HG03432 (cell line): ENCODE results near the gene DLGAP1.
"Not testable (repeated sequence)": the region's sequence is repeated elsewhere in the genome, so short reads cannot be mapped to it uniquely, and the experiment has no call there.

Source experiments
- ATAC-seq: cut with Tn5 transposase; IDR thresholded peaks from one replicate; pipeline ENCODE4 v1.9.1; 2021; ENCODE audit warnings: mild to moderate bottlenecking, moderate library complexity; ENCODE audit not compliant: unreplicated experiment

DLGAP1 gene

DNA sequence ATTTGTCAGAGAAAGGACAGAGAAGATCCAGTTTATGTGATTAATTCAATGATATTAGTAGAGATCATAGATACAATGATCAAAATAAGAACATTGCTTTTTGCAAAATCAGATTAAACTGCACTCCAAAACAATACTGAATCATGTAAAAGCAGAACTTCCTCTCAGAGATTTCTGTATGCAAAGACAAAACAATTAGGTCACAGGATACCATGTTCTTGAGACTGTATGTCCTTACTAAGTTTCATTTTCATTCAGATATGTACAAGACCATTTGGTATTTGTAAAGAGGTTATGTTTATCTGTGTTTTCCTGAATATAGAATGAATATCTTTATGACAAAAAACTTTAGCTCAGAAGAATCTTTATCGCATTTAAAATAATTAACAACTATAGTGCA lies 161.8 kb downstream of the DLGAP1 start:
- peak; percentile 62 for ATAC-seq

DNA sequence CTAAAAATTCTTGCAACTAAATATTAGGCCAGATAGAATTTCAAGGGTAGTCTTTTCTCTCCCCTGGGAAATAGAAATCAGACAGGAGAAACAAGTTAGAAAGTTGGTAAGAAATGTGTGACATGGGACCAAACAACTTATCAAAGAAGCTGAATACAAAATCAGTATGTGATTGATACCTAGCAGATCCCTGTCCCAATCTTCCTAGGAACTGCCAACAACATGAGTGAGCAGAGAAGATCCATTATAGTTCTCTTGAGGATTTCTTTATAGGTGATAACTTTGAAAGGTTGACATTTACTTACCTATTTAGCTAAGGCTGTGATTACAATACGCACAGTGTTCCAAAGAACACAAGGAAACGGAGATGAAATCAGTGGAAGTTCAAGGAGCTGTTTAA lies 162.4 kb downstream of the DLGAP1 start:
- ATAC-seq = no peak

DNA sequence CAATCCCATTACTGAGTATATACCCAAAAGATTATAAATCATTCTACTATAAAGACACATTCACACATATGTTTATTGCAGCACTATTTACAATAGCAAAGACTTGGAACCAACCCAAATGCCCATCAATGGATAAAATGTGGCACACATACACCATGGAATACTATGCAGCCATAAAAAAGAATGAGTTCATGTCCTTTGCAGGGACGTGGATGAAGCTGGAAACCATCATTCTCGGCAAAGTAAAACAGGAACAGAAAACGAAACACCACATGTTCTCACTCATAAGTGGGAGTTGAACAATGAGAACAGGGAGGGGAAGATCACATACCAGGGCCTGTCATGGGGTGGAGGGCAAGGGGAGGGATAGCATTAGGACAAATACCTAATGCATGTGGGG lies 167.8 kb downstream of the DLGAP1 start:
- ATAC-seq = not testable (repeated sequence)

DNA sequence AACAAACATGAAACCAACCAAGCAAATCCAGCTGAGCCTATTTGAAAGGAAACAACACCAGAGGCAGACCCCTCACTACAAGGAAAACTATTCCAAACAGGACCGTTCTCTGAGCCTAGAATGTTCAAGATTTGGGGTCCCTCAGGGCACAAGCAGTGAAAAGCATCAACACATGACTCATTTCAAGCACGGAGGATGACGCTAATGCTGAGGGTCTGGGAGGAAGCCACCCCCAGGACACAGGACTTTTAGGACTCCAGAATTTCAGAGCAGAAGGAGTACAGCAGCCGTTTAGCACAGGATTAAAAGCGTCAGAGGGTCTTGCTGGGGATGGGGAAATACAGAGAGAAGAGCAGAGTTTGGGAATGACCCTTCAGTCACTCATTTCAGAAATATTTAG lies 168.9 kb downstream of the DLGAP1 start:
- ATAC-seq = no peak

DNA sequence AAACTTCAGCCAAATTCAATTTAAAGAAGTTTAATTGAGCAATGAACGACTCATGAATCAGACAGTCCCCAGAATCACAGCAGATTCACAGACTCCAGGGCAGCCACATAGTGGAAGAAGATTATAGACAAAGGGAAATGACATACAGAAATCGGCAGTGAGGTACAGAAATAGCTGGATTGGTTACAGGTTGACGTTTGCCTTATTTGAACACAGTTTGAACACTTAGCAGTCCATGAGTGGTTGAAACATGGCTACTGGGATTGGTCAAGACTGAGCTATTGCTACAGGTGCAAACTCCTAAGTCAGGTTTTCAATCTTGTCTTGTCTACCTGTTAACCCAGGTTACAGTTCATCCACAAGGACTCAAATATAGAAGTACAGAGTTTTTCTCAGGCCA lies 169.6 kb downstream of the DLGAP1 start:
- no peak for ATAC-seq

DNA sequence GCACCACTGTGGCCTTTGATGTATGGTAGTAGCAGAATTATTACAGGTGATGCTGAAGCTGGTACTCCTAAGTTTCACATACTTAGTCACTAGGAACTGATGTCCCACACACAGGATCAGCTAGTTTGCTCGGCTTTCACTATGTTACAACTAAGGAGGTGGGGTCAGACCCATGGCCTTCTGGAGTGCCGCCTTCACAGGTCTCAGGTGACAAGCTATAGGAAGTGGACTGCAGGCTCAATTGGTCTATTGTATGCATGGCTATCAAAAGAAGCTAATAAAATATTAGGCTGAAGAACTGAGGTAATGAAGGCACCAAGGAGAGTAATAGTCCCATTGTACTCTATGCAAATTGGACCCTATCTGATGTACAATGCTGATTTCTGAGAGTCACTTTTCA lies 170.6 kb downstream of the DLGAP1 start:
- ATAC-seq = no peak

DNA sequence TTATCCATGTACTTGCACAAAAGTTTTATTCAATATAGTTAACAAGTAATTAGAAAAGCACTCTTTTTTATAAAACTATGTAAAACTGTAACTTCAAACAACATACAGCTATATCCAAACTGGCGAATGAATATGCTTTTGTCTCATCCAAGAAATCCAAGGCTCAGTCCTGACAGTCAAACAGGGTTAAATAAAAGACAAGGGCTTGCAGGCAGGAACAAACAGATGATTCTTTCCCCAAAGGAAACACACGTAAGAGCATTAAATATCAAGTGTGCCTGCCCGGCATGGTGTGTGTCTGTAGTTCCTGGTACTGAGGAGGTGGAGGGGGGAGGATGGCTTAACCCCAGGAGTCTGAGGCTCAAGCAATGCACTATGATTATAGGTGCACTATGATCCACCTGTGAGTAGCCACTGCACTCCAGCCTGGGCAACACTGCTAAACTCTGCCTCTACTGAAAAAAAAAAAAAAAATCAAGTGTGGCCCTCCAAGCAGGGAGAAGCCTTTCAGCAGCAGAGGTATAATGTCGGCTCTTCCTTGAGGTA lies 171.3 kb downstream of the DLGAP1 start:
- ATAC-seq = no peak

DNA sequence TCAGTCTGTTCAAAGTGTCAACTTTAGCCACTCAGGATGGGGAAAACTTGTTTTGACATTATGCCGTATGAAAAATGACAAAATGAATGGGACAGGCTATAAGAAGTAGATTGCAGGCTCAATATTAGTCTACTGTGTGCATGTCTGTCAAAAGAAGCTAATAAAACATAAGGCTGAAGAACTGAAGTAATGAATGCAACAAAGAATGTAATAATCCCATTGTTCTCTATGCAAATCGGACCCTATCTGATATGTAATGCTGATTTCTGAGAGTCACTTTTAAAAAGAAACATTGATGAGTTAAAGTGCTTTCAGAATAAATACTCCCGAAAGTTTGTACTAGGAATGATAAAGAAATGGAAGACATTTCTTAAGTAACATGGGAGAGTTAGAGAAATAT lies 172.2 kb downstream of the DLGAP1 start:
- ATAC-seq = no peak

DNA sequence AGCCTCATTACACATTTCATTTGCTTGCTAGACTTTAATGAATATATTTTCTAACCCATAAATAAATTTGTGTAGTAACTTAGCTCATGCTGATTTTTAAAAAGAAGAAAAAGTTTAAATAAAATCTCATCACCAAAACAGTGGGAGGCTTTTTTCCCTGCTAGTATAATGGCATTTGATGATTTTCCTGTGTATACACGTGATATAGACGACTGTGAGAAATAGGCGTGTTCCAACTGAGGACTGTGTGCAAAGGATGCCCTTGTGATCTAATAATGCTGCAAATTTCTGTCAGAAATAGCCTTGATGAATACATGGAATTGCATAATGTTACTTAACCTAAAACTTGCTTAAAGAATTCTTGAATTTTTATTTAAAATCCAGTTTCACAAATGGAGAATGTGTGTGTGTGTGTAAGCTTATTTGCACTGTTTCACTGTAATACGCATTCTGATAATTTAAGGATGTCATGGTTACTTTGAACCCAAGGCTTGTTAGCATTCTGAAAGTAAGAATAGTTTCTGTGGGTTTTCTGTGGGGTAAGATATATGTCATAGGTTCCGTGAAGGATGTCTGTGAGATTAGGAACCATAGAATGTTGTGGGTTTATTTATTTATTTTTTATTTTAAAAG lies 178.0 kb downstream of the DLGAP1 start:
- ATAC-seq = peak; percentile 88

DNA sequence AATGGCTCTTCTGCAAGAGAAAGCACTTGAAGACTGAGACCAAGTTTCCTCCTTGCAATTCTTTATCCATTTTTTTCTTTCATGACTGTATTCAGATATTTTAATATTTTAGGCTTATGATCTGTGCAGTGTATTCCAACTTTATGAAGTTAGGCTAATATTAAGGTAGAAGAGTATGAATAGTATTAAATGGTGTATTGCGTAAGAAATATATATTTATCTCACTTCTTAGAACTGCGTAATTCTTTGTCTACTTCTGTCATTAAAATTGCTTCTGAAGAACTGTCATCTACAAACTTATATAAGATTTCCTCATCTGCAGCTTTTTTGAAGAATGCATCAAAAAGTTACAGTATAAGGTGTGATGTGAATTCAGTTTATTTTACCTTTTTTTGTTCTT lies 183.2 kb downstream of the DLGAP1 start:
- no peak for ATAC-seq

DNA sequence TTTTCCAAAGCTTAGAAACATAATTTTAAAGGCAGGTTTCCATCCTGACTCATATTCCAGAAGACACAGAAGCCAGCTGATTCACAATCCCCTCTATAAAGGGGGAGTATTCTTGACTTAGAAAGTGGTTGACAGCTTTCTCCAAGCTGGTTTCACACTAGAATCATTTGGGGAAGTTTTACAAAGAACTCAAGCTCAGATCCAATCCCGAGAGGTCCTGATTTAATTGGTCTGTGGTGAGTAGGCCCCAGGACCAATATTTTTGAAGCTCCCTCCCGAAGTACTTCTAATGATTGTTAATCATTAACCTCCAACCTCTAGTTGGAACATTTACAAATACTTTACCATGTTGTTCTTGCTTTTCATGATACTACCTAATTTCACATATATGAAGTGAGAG lies 184.1 kb downstream of the DLGAP1 start:
- ATAC-seq = no peak

DNA sequence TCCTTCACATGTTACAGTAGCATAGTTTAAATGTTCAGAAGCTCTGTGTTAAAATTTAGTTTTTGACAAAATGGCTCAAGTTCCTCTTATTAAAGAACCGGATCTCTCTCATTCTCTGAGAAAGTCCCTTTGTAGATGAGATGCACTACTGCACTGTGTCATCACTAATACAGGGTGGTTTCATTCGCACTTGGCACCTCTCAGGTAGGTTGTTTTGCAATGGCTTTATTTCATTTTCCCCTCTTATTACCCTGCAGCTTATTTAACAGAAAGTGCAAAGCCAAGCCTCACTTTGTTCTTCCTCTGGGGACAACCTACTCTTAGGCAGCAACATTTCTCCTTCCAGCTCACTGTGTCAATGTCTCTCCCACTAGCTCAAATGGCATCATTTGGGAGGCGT lies 185.1 kb downstream of the DLGAP1 start:
- ATAC-seq = peak; percentile 77

DNA sequence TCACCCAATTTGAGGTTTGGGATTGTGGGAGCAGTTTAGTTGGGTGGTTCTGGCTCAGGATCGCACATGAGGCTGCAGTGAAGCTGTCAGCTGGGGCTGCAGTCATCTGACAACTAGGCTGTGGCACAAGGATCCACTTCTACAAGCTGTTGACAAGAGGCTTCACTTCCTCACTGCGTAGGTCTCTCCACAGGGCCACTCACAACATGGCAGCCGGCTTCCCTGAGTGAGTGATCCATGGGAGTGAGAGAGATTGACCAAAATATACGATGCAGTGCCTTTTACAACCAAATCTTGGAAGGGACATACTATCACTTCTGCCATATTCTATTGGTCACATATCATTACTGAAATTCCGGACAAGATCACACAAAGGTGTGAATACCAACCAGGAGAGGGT lies 187.5 kb downstream of the DLGAP1 start:
- ATAC-seq = no peak

DNA sequence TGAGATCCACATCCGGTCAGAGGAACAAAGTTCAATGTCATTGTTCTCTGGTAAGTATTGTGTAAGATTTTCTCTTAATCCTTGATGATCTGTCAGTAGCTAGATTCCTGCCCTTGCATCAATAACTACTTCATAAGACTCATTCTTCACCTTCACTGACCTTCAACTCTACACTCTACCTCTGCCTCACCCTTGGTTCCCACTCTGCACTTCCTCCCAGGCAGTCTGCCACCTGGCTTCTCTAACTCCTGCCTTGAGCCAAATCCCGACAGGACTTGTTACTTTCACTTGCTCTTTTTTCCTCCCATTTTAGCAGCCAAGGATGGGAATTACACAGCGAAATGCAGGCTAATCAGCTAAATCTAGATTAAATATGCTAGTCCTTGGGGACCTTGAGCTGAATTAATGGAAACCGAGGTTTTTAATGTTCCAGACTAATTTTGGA lies 190.7 kb downstream of the DLGAP1 start:
- no peak for ATAC-seq

DNA sequence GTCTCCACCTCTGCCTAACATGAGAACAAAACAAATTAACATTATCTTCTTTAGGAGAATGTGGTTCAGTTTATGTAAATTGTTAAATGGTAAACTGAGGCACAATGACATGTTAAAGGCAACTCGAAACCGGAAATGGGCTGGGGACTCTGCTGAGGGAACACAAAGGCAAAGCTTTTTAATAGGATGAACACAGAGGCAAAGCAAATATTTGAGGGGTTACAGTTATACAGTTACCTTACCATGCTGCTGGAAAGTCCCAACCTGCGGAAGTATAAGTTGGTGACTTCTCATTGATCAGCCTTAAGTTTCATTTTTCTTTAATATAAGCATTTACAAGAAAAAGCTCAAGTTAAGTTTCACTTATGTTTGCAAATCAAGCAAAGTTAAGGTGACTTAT lies 195.0 kb downstream of the DLGAP1 start:
- ATAC-seq = peak; percentile 39

DNA sequence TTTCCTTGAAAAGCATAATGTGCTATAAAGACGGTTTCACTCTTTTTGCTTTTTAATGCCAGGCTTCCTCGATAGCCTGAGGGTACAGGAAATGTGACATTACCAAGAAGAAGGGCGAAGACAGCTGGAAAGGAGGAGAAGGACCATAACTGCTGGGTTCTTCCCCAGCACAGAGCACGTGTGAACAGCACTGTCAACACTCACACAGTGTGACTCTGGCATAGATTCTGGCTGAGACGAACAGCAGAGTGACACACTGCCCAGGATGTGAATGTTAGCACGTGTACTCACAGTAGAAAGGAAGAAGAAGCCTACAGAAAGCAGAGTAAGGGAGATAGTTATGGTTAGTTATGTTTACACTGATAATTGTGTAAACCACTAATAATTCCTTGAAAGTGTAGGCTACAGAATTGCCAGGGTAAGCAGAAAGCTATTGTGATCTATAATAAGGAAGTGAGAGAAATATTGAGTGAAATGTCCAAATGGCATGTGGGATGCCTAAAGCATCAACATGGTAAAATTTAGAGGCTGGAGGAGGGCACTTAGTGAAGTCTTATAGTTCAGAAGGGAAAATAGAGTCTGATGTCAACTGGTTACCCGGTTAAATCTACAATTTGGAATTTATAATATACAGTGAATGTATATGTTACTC lies 198.2 kb downstream of the DLGAP1 start:
- ATAC-seq = peak; percentile 35

DNA sequence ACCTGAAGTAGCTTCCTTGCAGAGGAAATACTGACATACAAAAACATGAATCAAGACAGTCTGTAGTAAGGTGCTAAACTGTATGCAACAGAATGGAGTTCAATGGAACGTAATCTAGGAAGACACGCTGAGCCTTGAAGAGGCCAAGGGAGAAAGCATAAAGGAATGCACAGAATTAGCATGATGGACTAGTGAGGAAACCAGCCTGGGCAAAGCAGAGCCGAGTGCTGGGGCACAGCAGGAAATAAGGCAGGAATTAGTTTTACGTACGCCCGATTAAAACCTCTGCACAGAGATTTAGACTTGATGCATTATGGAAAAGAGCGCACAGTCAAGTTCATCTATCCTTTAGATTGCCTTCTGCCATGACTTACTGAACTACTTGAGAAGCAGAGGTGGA lies 200.3 kb downstream of the DLGAP1 start:
- no peak for ATAC-seq

DNA sequence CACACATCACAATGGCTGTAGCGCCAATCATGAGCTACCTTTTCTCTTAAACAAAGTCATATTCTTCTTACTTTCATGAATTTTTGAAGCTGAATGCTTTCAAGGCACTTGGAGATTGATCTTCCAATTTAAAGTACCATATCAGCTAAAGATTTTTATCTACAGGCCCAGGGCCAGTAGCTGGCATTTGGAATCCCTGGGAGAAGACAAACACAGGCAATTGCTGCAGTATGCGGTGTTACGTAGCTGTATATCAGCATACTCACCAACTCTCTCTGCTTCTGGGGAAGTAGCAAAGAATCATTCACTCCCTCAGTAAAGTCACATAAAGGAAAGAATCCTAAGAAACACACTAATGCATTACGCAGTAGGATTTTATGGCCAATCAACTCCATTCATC lies 202.3 kb downstream of the DLGAP1 start:
- no peak for ATAC-seq

DNA sequence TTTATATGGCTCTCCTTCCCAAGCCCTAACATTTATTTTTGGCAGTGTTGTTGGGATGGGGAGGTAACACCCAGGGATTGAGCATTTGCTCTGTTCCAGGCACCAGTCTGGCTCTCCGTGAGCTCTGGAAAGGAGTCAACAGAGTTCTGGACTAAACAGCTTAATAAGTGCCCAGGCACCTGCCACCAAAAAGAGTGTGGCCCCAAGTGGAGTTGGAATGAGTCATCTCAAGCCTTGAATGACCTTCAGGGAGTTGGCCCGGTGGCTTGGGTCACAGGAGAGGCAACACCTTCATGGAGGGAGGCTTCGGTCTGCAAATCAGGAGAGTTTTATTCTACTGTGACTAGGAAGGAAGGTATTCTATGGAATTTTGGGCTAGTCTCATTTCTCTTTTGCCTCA lies 203.2 kb downstream of the DLGAP1 start:
- peak; percentile 45 for ATAC-seq

DNA sequence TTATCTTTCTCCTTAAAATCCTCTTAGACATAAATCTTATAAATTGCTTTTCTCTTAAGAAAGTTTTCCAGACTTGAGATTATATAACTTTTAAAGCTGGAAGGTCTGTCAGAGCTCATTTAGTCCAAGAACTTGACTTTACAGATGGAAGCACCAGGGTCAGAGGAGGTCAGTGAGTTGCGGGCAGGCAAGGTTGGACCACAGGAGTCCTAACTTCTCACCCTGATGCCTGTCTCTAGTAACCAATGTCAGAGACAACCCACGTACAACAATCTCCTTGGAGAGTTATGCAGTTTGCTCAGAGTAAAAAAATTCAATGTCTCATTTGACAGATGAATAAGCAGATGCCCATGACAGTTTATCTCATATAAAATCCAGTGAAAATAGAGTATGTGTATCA lies 203.9 kb downstream of the DLGAP1 start:
- ATAC-seq = no peak

DNA sequence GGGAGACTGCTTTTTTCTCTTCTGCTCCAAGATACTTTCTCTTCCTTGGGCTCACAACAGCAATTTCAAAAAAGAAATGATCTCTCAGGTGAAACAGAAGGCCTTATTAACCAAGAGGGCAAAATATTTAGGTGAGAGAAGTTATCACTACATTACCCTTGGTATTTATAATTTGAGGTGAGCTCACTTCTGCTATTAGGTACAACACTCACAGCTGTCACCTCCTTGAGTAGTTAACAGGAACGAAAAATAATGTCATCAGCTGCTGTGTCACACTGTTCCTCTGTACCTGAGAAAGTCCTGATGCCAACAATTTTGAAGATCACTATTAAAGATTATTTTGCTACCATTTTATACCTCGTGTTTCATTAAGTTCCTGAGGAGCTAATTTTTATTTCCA lies 205.0 kb downstream of the DLGAP1 start:
- no peak for ATAC-seq

DNA sequence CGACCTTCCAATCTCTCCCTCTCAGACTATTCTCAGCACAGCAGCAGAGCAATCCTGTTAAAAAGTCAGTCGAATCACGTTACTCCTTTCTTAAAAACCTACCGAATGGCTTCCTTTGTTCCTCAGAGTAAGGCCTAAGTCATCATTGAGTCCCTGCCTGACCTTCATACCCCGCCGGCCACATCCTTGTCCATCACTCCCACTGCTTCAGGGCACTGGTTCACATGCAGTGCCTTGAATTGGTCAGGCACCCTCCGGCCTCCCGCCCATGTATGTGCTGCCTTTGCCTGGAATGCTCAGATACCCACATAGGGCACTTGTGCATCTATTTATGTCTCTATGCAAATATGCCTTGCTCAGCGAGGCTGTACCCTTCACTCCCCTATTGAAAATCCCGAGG lies 206.4 kb downstream of the DLGAP1 start:
- no peak for ATAC-seq

DNA sequence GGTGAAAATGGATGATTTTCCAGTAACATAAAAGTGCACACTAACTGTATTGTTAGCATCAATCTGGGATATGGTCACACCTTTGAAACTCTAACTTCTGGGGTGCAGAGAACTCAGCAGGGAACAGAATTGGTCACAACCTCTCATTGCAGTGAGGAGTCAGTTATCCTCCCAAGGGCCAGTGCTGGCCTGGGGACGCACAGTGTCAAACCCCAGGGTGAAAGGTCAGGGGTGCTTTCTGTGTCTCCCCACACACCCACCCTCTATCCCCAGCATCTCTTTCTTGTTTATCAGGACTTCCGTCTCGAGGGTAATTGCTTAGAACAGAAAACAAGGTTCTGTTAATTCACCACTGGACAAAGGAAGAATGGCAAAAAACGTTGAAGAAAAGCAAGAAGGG lies 208.7 kb downstream of the DLGAP1 start:
- no peak for ATAC-seq
